Measurements from ENCODE around the gene IL23A. TPM values are rescaled to one million over a fixed set of nuclear protein-coding genes. Genes with fewer than 3 reads are reported as not detected.
A peak's percentile ranks its signal among the peaks of the same experiment; 100 is the strongest.

IL23A gene
- total and polyA plus RNA-seq, 2 of the 13 experiments (the other 11 are each of a cell fraction or from before 2014, with no cell fraction given), result 0.33 to 0.35 TPM

DNA sequence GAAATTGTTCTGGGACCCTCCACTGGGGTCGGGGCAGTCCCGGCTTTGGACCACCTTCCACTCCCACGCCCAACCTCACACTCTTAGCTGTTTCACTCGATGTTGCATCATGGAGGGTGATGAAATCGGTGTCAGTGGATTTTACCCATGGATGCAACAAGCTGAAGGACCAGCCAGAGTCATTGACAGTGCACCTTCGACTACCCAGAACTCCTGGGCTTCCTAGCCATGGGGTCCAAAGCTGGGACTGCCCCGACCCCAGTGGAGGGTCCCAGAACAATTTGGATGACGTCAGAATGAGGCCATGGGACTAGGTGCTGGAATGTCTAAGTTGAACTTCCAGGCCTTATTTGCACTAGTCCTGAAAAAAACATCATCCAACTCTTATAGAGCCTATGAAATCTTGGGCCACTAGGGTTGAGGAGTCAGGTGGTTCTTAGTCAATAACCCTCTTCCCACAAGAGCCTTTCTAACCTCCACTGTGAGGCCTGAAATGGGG is 882 bp upstream of the IL23A start (continued):
- TF ChIP-seq ATF7 (IDR thresholded peaks at IDR 0.05) (peak; percentile 93), ATF7 (CRISPR knock-in tag; IDR thresholded peaks at IDR 0.05) (no peak), RFX5 (IDR thresholded peaks at IDR 0.05; ENCODE audit: low read depth, low read length) (no peak), REST (IDR thresholded peaks at IDR 0.05; ENCODE audit: borderline replicate concordance in 1 of 2, low read depth in 1 of 2, low read length in 2 of 2) (no peak), RAD51 (IDR thresholded peaks at IDR 0.05; ENCODE audit: borderline replicate concordance) (no peak), NAIF1 (CRISPR knock-in tag; IDR thresholded peaks at IDR 0.05; ENCODE audit: borderline replicate concordance) (no peak), NFKBIZ (CRISPR knock-in tag; IDR thresholded peaks at IDR 0.05) (no peak), IRF2 (CRISPR knock-in tag; IDR thresholded peaks at IDR 0.05) (no peak), MYC (CRISPR knock-in tag; IDR thresholded peaks at IDR 0.05; ENCODE audit: borderline replicate concordance) (no peak), ZNF225 (CRISPR knock-in tag; IDR thresholded peaks at IDR 0.05) (no peak), ZNF432 (CRISPR knock-in tag; IDR thresholded peaks at IDR 0.05; ENCODE audit: borderline replicate concordance) (no peak), KDM5A (IDR thresholded peaks at IDR 0.05; ENCODE audit: borderline replicate concordance, low read length) (no peak), SMARCE1 (IDR thresholded peaks at IDR 0.05; ENCODE audit: borderline replicate concordance) (no peak), SNAPC2 (CRISPR knock-in tag; IDR thresholded peaks at IDR 0.05) (no peak), SOX6 (IDR thresholded peaks at IDR 0.05) (no peak), SOX6 (CRISPR knock-in tag; IDR thresholded peaks at IDR 0.05) (no peak), CEBPB (IDR thresholded peaks at IDR 0.05; ENCODE audit: borderline replicate concordance, low read depth, low read length) (peak; percentile 87), HNRNPH1 (optimal IDR thresholded peaks at IDR 0.05; ENCODE audit: low read depth, low read length) (no peak), CREB1 (IDR thresholded peaks at IDR 0.05) (peak; percentile 90), CREB1 (CRISPR knock-in tag; IDR thresholded peaks at IDR 0.05) (no peak), CEBPG (CRISPR knock-in tag; IDR thresholded peaks at IDR 0.05) (peak; percentile 78)
- TF ChIP-seq, protein P1, sequence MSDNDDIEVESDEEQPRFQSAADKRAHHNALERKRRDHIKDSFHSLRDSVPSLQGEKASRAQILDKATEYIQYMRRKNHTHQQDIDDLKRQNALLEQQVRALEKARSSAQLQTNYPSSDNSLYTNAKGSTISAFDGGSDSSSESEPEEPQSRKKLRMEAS (IDR thresholded peaks at IDR 0.05), result no peak
- TF ChIP-seq, protein P2, sequence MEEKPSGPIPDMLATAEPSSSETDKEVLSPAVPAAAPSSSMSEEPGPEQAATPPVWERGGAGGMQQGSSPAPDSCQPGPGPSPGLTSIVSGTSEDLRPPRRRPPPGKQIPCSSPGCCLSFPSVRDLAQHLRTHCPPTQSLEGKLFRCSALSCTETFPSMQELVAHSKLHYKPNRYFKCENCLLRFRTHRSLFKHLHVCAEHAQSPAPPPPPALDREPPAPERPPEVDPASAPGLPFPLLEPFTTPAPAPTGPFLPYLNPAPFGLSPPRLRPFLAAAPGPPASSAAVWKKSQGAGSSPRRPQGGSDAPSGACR (CRISPR knock-in tag; IDR thresholded peaks at IDR 0.05), result no peak
- TF ChIP-seq, protein P3, sequence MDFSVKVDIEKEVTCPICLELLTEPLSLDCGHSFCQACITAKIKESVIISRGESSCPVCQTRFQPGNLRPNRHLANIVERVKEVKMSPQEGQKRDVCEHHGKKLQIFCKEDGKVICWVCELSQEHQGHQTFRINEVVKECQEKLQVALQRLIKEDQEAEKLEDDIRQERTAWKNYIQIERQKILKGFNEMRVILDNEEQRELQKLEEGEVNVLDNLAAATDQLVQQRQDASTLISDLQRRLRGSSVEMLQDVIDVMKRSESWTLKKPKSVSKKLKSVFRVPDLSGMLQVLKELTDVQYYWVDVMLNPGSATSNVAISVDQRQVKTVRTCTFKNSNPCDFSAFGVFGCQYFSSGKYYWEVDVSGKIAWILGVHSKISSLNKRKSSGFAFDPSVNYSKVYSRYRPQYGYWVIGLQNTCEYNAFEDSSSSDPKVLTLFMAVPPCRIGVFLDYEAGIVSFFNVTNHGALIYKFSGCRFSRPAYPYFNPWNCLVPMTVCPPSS (IDR thresholded peaks at IDR 0.05), result no peak
- TF ChIP-seq, protein P4, sequence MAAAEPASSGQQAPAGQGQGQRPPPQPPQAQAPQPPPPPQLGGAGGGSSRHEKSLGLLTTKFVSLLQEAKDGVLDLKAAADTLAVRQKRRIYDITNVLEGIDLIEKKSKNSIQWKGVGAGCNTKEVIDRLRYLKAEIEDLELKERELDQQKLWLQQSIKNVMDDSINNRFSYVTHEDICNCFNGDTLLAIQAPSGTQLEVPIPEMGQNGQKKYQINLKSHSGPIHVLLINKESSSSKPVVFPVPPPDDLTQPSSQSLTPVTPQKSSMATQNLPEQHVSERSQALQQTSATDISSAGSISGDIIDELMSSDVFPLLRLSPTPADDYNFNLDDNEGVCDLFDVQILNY (CRISPR knock-in tag; conservative IDR thresholded peaks at IDR 0.05), result no peak
- TF ChIP-seq, protein P5, sequence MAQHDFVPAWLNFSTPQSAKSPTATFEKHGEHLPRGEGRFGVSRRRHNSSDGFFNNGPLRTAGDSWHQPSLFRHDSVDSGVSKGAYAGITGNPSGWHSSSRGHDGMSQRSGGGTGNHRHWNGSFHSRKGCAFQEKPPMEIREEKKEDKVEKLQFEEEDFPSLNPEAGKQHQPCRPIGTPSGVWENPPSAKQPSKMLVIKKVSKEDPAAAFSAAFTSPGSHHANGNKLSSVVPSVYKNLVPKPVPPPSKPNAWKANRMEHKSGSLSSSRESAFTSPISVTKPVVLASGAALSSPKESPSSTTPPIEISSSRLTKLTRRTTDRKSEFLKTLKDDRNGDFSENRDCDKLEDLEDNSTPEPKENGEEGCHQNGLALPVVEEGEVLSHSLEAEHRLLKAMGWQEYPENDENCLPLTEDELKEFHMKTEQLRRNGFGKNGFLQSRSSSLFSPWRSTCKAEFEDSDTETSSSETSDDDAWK (CRISPR knock-in tag; IDR thresholded peaks at IDR 0.05), result no peak

Data from HepG2 (cell line).